ENCODE measurements around the gene PLIN3. TPM values are rescaled to one million over a fixed set of nuclear protein-coding genes. Genes with fewer than 3 reads are reported as not detected.

Gene PLIN3
- total and polyA plus RNA-seq, 4 donors: 53.2 to 68.4 (median 56.5) TPM

GRCh38 chr19:4791183-4792018 is 76.1 kb downstream of the PLIN3 start, which contains the start of gene FEM1A:
Gene FEM1A, plus strand, starts transcription at chr19:4791734. Its CDS starts 121 bp downstream, at chr19:4791855.
- no peaks in the 10 kb centered on the region for H3K4me1 ChIP-seq (ENCODE audit: control insufficient read depth in 1 of 2, insufficient read depth in 2 of 2, low read length in 2 of 2)
- peak within 1 kb of the TSS in 1 of 2 donors; percentile 54 for H3K27ac ChIP-seq (ENCODE audit: low read depth in 1 of 2, low read length in 2 of 2)
- DNase-seq (peak; percentile 99 to 100), ATAC-seq (ENCODE audit: low FRiP score) (peak; percentile 100)
- no peaks in the 10 kb centered on the region for H3K27me3 ChIP-seq (ENCODE audit: control insufficient read depth in 1 of 2, insufficient read depth in 2 of 2, low read length in 1 of 2)
- peak within 1 kb of the TSS; percentile 30 to 69 for H3K4me3 ChIP-seq (ENCODE audit: low read length in 2 of 2)
- 0% methylated on average over 80 of the region's 80 CpGs for WGBS, 2 donors
- H3K36me3 ChIP-seq (ENCODE audit: control insufficient read depth in 1 of 2, insufficient read depth in 2 of 2, low read length in 1 of 2): no peaks in the 10 kb centered on the region
- no peaks in the 10 kb centered on the region for H3K9me3 ChIP-seq (ENCODE audit: control insufficient read depth, low read length)
- intact Hi-C loops (cut with DNase I): loop anchor here (2.0 kb wide), 2 partner anchors 59 to 67 kb away; no protein-coding TSS in a partner anchor

Other genes starting within 250 kb of the PLIN3 start
- 10 to 100 TPM in 1 of 2 donors, 1 to 10 TPM in 1; 5.4 to 13.5 TPM for gene TNFAIP8L1, start 228.2 kb downstream of the PLIN3 start, total RNA-seq
- gene TNFAIP8L1, start 228.2 kb downstream of the PLIN3 start, polyA plus RNA-seq: 1 to 10 TPM; 1.6 to 3.9 TPM
- 10 to 100 TPM; 59.4 to 67.9 TPM for gene MYDGF, start 197.3 kb downstream of the PLIN3 start, total RNA-seq
- gene MYDGF, start 197.3 kb downstream of the PLIN3 start, polyA plus RNA-seq: 100 to 1,000 TPM in 1 of 2 donors, 10 to 100 TPM in 1; 69.9 to 117 TPM
- gene DPP9, start 143.8 kb downstream of the PLIN3 start, total RNA-seq: 10 to 100 TPM; 46.1 to 56.4 TPM
- 10 to 100 TPM; 16.4 to 33.8 TPM for gene DPP9, start 143.8 kb downstream of the PLIN3 start, polyA plus RNA-seq
- gene FEM1A, start 75.9 kb downstream of the PLIN3 start, total RNA-seq: 1 to 10 TPM; 6.9 to 9.0 TPM
- 1 to 10 TPM; 2.6 to 3.1 TPM for gene FEM1A, start 75.9 kb downstream of the PLIN3 start, polyA plus RNA-seq
- 10 to 100 TPM; 14.0 to 18.5 TPM for gene TICAM1, start 36.0 kb downstream of the PLIN3 start, total RNA-seq
- 1 to 10 TPM; 6.9 to 7.7 TPM for gene TICAM1, start 36.0 kb downstream of the PLIN3 start, polyA plus RNA-seq
- gene ARRDC5, start 35.2 kb upstream of the PLIN3 start, total RNA-seq: under 1 TPM; 0.36 to 0.90 TPM
- gene ARRDC5, start 35.2 kb upstream of the PLIN3 start, polyA plus RNA-seq: not detected
- gene UHRF1, start 41.8 kb upstream of the PLIN3 start, total RNA-seq: 1 to 10 TPM; 3.4 to 3.9 TPM
- 1 to 10 TPM in 1 of 2 donors, under 1 TPM in 1; 0.64 to 1.1 TPM for gene UHRF1, start 41.8 kb upstream of the PLIN3 start, polyA plus RNA-seq
- gene KDM4B, start 101.4 kb upstream of the PLIN3 start, total RNA-seq: 10 to 100 TPM; 37.5 to 58.1 TPM
- 10 to 100 TPM in 1 of 2 donors, 1 to 10 TPM in 1; 4.4 to 14.1 TPM for gene KDM4B, start 101.4 kb upstream of the PLIN3 start, polyA plus RNA-seq